Endodermal cell (in vitro differentiated cells): Measurements from ENCODE around the gene CRKL. TPM values are rescaled to one million over a fixed set of nuclear protein-coding genes. Genes with fewer than 3 reads are reported as not detected.

Source experiments
- DNase-seq: peaks from one replicate; pipeline ENCODE4 v3.0.0-alpha.2; 2017
- H3K27ac ChIP-seq: 2 replicates; pipeline ENCODE4 v1.5.1; 2013; ENCODE audit warnings: mild to moderate bottlenecking, low read depth, low read length, moderate library complexity
- H3K27me3 ChIP-seq: 2 replicates; pipeline ENCODE4 v1.6.1; 2013; ENCODE audit warnings: mild to moderate bottlenecking, low read length, moderate library complexity; ENCODE audit not compliant: insufficient read depth, control insufficient read depth, poor library complexity, severe bottlenecking
- H3K36me3 ChIP-seq: 2 replicates; pipeline ENCODE4 v1.7.0; 2013; ENCODE audit warnings: mild to moderate bottlenecking, low read length, moderate library complexity; ENCODE audit not compliant: control insufficient read depth, insufficient read depth
- H3K4me1 ChIP-seq: one replicate; pipeline ENCODE4 v1.7.0; 2013; ENCODE audit warnings: low read length; ENCODE audit not compliant: control insufficient read depth, insufficient read depth
- H3K4me3 ChIP-seq: 2 replicates; pipeline ENCODE4 v1.5.1; 2013; ENCODE audit warnings: mild to moderate bottlenecking, low read length, moderate library complexity
- H3K9ac ChIP-seq: 2 replicates; pipeline ENCODE4 v1.6.1; 2013; ENCODE audit warnings: mild to moderate bottlenecking, low read length, moderate library complexity; ENCODE audit not compliant: poor library complexity, severe bottlenecking; ENCODE audit errors: extremely low read depth
- H3K9me3 ChIP-seq: 2 replicates; pipeline ENCODE4 v1.6.1; 2013; ENCODE audit warnings: mild to moderate bottlenecking, low read length, moderate library complexity; ENCODE audit not compliant: control insufficient read depth
- H3K27ac Mint-ChIP-seq: 2 replicates; pipeline ENCODE4 v1.8.0; 2020; ENCODE audit warnings: mixed read lengths
- H3K27me3 Mint-ChIP-seq: 2 replicates; pipeline ENCODE4 v1.8.0; 2021; ENCODE audit warnings: mild to moderate bottlenecking, mixed read lengths; ENCODE audit not compliant: insufficient read depth
- H3K36me3 Mint-ChIP-seq: 2 replicates; pipeline ENCODE4 v1.8.0; 2020; ENCODE audit warnings: low read depth, mixed read lengths
- H3K4me1 Mint-ChIP-seq: 2 replicates; pipeline ENCODE4 v1.8.0; 2020; ENCODE audit warnings: mixed read lengths
- H3K4me3 Mint-ChIP-seq: 2 replicates; pipeline ENCODE4 v1.8.0; 2020; ENCODE audit warnings: mild to moderate bottlenecking, moderate library complexity, mixed read lengths
- H3K9me3 Mint-ChIP-seq: 2 replicates; pipeline ENCODE4 v1.8.0; 2020; ENCODE audit warnings: mild to moderate bottlenecking, mixed read lengths
- WGBS, 2 experiments: methylation state at CpG; one replicate each; pipeline versions ENCODE4 v1.1.5 to v1.1.7; 2013; ENCODE audit warnings: missing lambda C conversion rate in 2 of 2, mixed read lengths in 1 of 2; ENCODE audit not compliant: insufficient coverage in 1 of 2, insufficient read length in 1 of 2; 5-methylcytosine and 5-hydroxymethylcytosine counted together
- total RNA-seq, 2 donors: library from RNA; stranded (reverse); fragmentation: NEBNext Ultra II Directional in 1 of 2; extraction: Animal tissue kit (Norgen Biotek cat#: 25700) in 1 of 2; gene quantifications; 2 replicates in 1 of 2; 3 replicates in 1 of 2; pipeline ENCODE4 v1.2.1, GENCODE V29; 2021
- TF ChIP-seq, protein P1 (sequence below): fragments of 200-600 bp; sonication (generic); conservative IDR thresholded peaks from 2 replicates; pipeline ENCODE4 v1.5.0; 2021; ENCODE audit warnings: antibody characterized with exemption, mild to moderate bottlenecking

Gene CRKL
- total RNA-seq, 2 donors from 2014 or later: 89.5 to 104 TPM

- no peaks in the 10 kb centered on the region for H3K9me3 Mint-ChIP-seq
- no peak for DNase-seq
- TF ChIP-seq, protein P1, sequence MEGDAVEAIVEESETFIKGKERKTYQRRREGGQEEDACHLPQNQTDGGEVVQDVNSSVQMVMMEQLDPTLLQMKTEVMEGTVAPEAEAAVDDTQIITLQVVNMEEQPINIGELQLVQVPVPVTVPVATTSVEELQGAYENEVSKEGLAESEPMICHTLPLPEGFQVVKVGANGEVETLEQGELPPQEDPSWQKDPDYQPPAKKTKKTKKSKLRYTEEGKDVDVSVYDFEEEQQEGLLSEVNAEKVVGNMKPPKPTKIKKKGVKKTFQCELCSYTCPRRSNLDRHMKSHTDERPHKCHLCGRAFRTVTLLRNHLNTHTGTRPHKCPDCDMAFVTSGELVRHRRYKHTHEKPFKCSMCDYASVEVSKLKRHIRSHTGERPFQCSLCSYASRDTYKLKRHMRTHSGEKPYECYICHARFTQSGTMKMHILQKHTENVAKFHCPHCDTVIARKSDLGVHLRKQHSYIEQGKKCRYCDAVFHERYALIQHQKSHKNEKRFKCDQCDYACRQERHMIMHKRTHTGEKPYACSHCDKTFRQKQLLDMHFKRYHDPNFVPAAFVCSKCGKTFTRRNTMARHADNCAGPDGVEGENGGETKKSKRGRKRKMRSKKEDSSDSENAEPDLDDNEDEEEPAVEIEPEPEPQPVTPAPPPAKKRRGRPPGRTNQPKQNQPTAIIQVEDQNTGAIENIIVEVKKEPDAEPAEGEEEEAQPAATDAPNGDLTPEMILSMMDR: no peak
- H3K4me1 Mint-ChIP-seq: peaks cover 6% of the 10 kb centered on the region
- no peak overlapping the region for H3K4me3 Mint-ChIP-seq
- no peaks in the 10 kb centered on the region for H3K36me3 ChIP-seq
- no peak overlapping the region for H3K4me3 ChIP-seq
- H3K27me3 ChIP-seq: peaks cover 52% of the 10 kb centered on the region
- 95% methylated on average over 6 of the region's 6 CpGs; no CpG with 5 or more reads in 1 of the 2 experiments for WGBS, 2 experiments
- peaks cover 63% of the 10 kb centered on the region for H3K27me3 Mint-ChIP-seq
- no peaks in the 10 kb centered on the region for H3K36me3 Mint-ChIP-seq
- H3K27ac ChIP-seq: no peak overlapping the region
- H3K9ac ChIP-seq: no peak overlapping the region
- H3K4me1 ChIP-seq: no peaks in the 10 kb centered on the region
- H3K27ac Mint-ChIP-seq: no peak overlapping the region
- H3K9me3 ChIP-seq: no peaks in the 10 kb centered on the region
Observed at GRCh38 chr22:20962491-20962945, 45.3 kb downstream of the CRKL start.

DNA sequence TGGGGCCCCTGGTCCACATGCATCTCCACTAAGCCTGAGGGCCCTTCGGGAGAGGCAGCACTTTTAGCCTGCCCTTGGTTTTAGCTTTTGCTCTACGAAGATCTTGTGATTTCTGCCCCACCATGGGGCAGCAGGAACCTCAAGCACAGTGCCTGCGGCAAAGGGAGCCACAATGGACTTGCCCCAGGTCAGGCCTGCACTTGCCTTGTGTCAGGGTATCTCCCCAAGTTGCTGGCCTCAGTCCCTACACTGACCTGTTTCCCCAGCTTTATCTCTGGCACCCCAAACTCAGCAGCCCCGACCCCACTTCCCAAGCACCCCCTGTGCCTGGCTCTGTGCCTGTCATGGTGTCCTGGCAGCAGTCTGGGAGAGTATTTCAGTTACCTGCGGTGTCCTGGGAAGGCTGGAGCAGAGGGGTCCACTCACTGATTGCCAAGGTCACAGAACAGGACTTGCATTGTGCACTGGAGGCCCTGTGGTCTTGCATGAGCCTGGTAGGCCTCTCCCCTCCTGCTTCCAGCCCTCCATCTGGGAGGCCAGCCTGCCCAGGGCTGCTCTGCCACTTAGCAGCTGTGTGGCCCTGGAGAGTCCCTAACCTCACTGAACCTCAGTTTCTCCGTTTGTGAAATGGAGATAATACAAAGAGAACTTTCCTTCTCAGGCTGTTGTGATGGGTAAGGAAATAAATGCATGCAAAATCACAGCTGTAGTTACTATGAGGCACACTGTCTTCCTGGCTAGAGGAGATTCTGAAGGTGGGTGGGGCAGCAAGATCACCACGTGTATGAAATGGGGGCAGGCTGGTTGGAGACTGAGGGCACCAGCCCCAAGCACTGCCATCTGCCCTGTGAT is 46.2 kb downstream of the CRKL start:
- peaks cover 58% of the 10 kb centered on the region for H3K27me3 ChIP-seq

GRCh38 chr22:20964090-20964798 is 47.0 kb downstream of the CRKL start:
- H3K27me3 Mint-ChIP-seq: peaks cover 72% of the 10 kb centered on the region

More for the DNA sequence above, 46.2 kb downstream of the CRKL start:
- no peak overlapping the region for H3K27ac Mint-ChIP-seq
- Histone ChIP-seq H3K9me3 (no peaks in the 10 kb centered on the region), H3K27ac (no peak overlapping the region), H3K36me3 (no peaks in the 10 kb centered on the region), H3K4me3 (no peak overlapping the region), H3K9ac (no peak overlapping the region), H3K4me1 (peaks cover 4% of the 10 kb centered on the region)
- no peaks in the 10 kb centered on the region for H3K9me3 Mint-ChIP-seq
- peak overlapping the region; percentile 52 for H3K4me3 Mint-ChIP-seq
- no peaks in the 10 kb centered on the region for H3K36me3 Mint-ChIP-seq
- H3K4me1 Mint-ChIP-seq: peaks cover 6% of the 10 kb centered on the region
- DNase-seq: no peak
- WGBS, 2 experiments: 82 to 84% methylated on average over 5 to 7 of the region's 7 CpGs
- peaks cover 66% of the 10 kb centered on the region for H3K27me3 Mint-ChIP-seq
- TF ChIP-seq, protein P1: no peak

More at GRCh38 chr22:20964090-20964798, 47.0 kb downstream of the CRKL start:
- TF ChIP-seq, protein P1: no peak
- Mint-ChIP-seq H3K27ac (no peak overlapping the region), H3K9me3 (no peaks in the 10 kb centered on the region), H3K36me3 (no peaks in the 10 kb centered on the region), H3K4me1 (peaks cover 6% of the 10 kb centered on the region), H3K4me3 (peak overlapping the region; percentile 52)
- 67 to 75% methylated on average over 3 to 6 of the region's 6 CpGs for WGBS, 2 experiments
- no peak for DNase-seq
- H3K9me3 ChIP-seq: no peaks in the 10 kb centered on the region
- H3K36me3 ChIP-seq: no peaks in the 10 kb centered on the region
- no peak overlapping the region for H3K9ac ChIP-seq
- H3K27me3 ChIP-seq: peaks cover 66% of the 10 kb centered on the region
- no peak overlapping the region for H3K27ac ChIP-seq
- no peak overlapping the region for H3K4me3 ChIP-seq
- H3K4me1 ChIP-seq: peaks cover 4% of the 10 kb centered on the region
